Measurements from ENCODE around the gene PRRC2B.

The PRRC2B gene

DNA sequence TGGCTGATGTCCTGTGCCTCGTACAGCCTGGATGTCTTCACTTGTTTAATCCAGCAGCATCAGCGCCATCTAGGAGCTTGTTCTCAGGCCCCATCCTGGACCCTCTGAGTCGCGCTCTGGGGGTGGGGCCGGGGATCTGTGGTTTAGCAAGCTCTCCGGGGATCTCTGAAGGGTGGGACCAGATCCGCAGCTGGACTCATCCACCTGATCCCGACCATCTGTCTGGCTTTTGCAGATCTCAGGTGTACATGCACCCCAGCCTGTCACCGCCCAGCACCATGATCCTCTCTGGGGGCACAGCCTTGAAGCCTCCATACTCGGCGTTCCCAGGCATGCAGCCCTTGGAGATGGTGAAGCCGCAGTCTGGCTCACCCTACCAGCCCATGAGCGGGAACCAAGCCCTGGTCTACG, 93.7 kb downstream of the PRRC2B start:
- Histone ChIP-seq H3K27ac (ENCODE audit: insufficient read depth in 1 of 2, low read depth in 1 of 2, low read length in 2 of 2, poor library complexity in 1 of 2, severe bottlenecking in 2 of 2) (no peak overlapping the region), H3K4me3 (ENCODE audit: control insufficient read depth in 1 of 7, extremely low read depth in 1 of 7, insufficient read depth in 4 of 7, low read depth in 2 of 7, low read length in 6 of 7) (no peak overlapping the region), H3K36me3 (ENCODE audit: control insufficient read depth in 4 of 4, insufficient read depth in 4 of 4, low read length in 3 of 4) (peaks cover 20 to 100% (median 82%) of the 10 kb centered on the region in 4 experiments), H3K4me1 (ENCODE audit: control extremely low read depth in 1 of 4, control insufficient read depth in 4 of 4, insufficient read depth in 4 of 4, low read length in 3 of 4) (no peaks in the 10 kb centered on the region), H3K27me3 (replicated peaks in 2 of 5; ENCODE audit: control insufficient read depth in 4 of 5, insufficient read depth in 5 of 5, low read length in 4 of 5) (no peaks in the 10 kb centered on the region), H3K9me3 (ENCODE audit: control extremely low read depth in 1 of 5, control insufficient read depth in 4 of 5, insufficient read depth in 2 of 5, low read depth in 1 of 5, low read length in 4 of 5) (no peaks in the 10 kb centered on the region)
- CTCF ChIA-PET = interaction anchor here (0.9 to 1.2 kb wide), 2 partner anchors 9 to 11 kb away, joined by 3 read pairs; no protein-coding TSS in a partner anchor
- POLR2A ChIA-PET = no interaction called here
- 96% methylated on average over 14 of the region's 14 CpGs for WGBS (ENCODE audit: insufficient coverage)
- DNase-seq = no peak

DNA sequence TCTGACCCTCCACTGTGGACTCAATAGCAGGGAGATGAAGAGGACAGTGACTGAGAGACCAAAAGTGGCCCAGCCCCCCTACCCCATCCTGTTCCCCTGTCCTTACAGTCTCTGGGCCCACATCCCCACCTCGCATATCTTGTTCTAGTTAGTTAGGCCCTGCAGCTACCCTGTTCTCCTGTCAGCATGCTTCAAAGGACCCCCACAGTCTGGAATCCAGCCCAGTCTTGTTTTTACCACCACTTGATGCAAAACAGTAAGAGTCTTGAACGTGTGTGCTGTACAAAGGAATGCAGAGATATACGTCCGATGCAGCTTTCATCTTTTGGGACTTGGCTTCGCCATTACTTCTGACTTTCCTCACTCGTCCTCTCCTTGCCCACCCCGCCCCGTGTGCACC, 96.6 kb downstream of the PRRC2B start:
- H3K27ac ChIP-seq (ENCODE audit: insufficient read depth in 1 of 2, low read depth in 1 of 2, low read length in 2 of 2, poor library complexity in 1 of 2, severe bottlenecking in 2 of 2) = no peak overlapping the region
- DNase-seq = no peak
- no peaks in the 10 kb centered on the region for H3K9me3 ChIP-seq (ENCODE audit: control extremely low read depth in 1 of 5, control insufficient read depth in 4 of 5, insufficient read depth in 2 of 5, low read depth in 1 of 5, low read length in 4 of 5)
- ChIA-PET POLR2A (no interaction called here), CTCF (interaction anchor here (0.7 to 1.5 kb wide), 3 partner anchors 12 to 62 kb away, joined by 3 to 4 read pairs (median 3); no protein-coding TSS in a partner anchor)
- H3K4me3 ChIP-seq (ENCODE audit: control insufficient read depth in 1 of 7, extremely low read depth in 1 of 7, insufficient read depth in 4 of 7, low read depth in 2 of 7, low read length in 6 of 7) = no peak overlapping the region
- no peaks in the 10 kb centered on the region for H3K4me1 ChIP-seq (ENCODE audit: control extremely low read depth in 1 of 4, control insufficient read depth in 4 of 4, insufficient read depth in 4 of 4, low read length in 3 of 4)
- no peaks in the 10 kb centered on the region for H3K27me3 ChIP-seq (replicated peaks in 2 of 5; ENCODE audit: control insufficient read depth in 4 of 5, insufficient read depth in 5 of 5, low read length in 4 of 5)
- peaks cover 21 to 100% (median 81%) of the 10 kb centered on the region in 4 experiments for H3K36me3 ChIP-seq (ENCODE audit: control insufficient read depth in 4 of 4, insufficient read depth in 4 of 4, low read length in 3 of 4)
- WGBS (ENCODE audit: insufficient coverage) = 79% methylated on average over 7 of the region's 8 CpGs

DNA sequence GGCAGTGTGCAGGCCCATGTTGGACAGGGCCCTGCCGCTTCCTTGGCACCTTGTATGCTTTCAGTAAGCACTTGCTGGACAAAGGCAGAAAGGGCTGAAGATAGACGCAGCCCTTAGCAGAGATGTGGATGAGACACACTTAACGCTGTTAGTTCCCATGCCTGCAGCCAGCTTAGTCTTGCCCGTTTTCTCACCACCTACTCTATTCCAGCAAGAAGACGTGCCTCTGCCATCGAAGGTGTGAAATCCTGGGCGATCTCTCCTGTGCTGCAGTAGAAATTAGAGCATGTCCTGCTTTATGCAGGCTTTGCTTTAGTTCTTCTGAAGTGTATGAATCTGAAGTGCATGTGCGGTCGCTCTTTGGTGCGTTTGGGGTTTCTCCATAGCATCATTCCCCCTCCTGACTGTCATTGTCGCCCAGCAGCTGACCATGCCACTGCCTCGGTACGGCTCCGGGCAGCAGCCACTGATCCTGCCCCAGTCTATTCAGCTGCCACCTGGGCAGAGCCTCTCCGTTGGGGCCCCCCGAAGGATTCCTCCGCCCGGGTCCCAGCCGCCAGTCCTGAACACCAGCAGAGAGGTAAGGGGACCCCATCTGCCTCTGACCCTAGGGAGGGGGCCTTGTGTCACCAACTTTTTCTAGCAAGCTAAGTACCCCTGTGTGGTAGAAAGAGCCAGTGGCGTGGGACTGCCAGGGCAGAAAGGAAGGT, 97.3 kb downstream of the PRRC2B start:
- whole genome bisulfite sequencing (ENCODE audit: insufficient coverage) = 96% methylated on average over 18 of the region's 20 CpGs
- peaks cover 19 to 100% (median 83%) of the 10 kb centered on the region in 4 experiments for H3K36me3 ChIP-seq (ENCODE audit: control insufficient read depth in 4 of 4, insufficient read depth in 4 of 4, low read length in 3 of 4)
- ChIA-PET CTCF (no interaction called here), POLR2A (no interaction called here)
- H3K9me3 ChIP-seq (ENCODE audit: control extremely low read depth in 1 of 5, control insufficient read depth in 4 of 5, insufficient read depth in 2 of 5, low read depth in 1 of 5, low read length in 4 of 5) = no peaks in the 10 kb centered on the region
- no peak for DNase-seq
- H3K27ac ChIP-seq (ENCODE audit: insufficient read depth in 1 of 2, low read depth in 1 of 2, low read length in 2 of 2, poor library complexity in 1 of 2, severe bottlenecking in 2 of 2) = no peak overlapping the region
- H3K4me3 ChIP-seq (ENCODE audit: control insufficient read depth in 1 of 7, extremely low read depth in 1 of 7, insufficient read depth in 4 of 7, low read depth in 2 of 7, low read length in 6 of 7) = no peak overlapping the region
- H3K4me1 ChIP-seq (ENCODE audit: control extremely low read depth in 1 of 4, control insufficient read depth in 4 of 4, insufficient read depth in 4 of 4, low read length in 3 of 4) = no peaks in the 10 kb centered on the region
- H3K27me3 ChIP-seq (replicated peaks in 2 of 5; ENCODE audit: control insufficient read depth in 4 of 5, insufficient read depth in 5 of 5, low read length in 4 of 5) = no peaks in the 10 kb centered on the region

DNA sequence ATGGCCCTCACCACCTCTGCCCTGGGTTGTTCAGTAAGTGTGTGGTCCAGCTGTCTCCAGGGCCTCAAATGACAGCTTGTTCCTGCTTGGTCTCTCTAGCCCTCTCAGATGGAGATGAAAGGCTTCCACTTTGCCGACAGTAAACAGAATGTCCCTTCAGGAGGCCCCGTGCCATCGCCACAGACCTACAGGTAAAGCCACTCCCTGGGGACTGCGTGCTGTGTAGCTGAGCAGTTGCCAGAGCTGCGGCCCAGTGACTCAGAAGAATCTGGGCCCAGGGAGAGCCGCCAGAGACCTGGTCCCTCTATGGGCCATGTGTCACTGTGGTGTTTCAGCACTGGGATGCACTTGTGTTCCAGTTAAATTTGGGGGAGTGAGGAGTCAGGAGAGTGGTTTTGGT, 98.2 kb downstream of the PRRC2B start:
- ChIA-PET POLR2A (no interaction called here), CTCF (no interaction called here)
- no peak overlapping the region for H3K27ac ChIP-seq (ENCODE audit: insufficient read depth in 1 of 2, low read depth in 1 of 2, low read length in 2 of 2, poor library complexity in 1 of 2, severe bottlenecking in 2 of 2)
- no peaks in the 10 kb centered on the region for H3K9me3 ChIP-seq (ENCODE audit: control extremely low read depth in 1 of 5, control insufficient read depth in 4 of 5, insufficient read depth in 2 of 5, low read depth in 1 of 5, low read length in 4 of 5)
- 100% methylated on average over 6 of the region's 6 CpGs for WGBS (ENCODE audit: insufficient coverage)
- no peak overlapping the region for H3K4me3 ChIP-seq (ENCODE audit: control insufficient read depth in 1 of 7, extremely low read depth in 1 of 7, insufficient read depth in 4 of 7, low read depth in 2 of 7, low read length in 6 of 7)
- peaks cover 19 to 100% (median 85%) of the 10 kb centered on the region in 4 experiments for H3K36me3 ChIP-seq (ENCODE audit: control insufficient read depth in 4 of 4, insufficient read depth in 4 of 4, low read length in 3 of 4)
- H3K27me3 ChIP-seq (replicated peaks in 2 of 5; ENCODE audit: control insufficient read depth in 4 of 5, insufficient read depth in 5 of 5, low read length in 4 of 5) = no peaks in the 10 kb centered on the region
- no peaks in the 10 kb centered on the region for H3K4me1 ChIP-seq (ENCODE audit: control extremely low read depth in 1 of 4, control insufficient read depth in 4 of 4, insufficient read depth in 4 of 4, low read length in 3 of 4)
- DNase-seq = no peak

DNA sequence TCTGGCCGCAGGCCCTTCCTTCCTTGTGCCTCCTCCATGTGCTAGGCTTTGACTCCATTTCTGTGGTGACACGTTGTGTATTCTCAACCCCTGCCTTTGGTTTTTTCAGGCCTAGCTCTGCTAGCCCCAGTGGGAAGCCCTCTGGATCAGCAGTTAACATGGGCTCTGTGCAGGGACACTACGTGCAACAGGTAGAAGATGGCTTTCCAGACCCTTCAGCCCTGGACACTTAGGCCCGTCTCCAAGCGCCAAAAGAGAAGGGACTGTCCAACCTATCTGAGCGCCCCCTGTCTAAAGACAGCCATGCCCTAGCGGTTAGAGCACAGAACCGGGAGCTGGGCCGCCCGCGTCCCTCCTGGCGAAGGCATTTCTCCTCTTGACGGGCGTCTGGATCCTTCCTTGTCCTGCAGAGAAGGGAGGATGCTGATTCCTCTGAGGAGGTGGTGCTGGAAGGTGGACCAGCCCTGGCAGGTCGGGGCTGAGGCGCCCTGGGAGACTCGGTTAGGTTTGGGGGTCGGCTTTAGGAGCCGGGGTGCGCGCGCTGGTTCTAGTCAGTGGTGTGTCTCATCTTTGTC, 100.5 kb downstream of the PRRC2B start:
- Histone ChIP-seq H3K27me3 (replicated peaks in 2 of 5; ENCODE audit: control insufficient read depth in 4 of 5, insufficient read depth in 5 of 5, low read length in 4 of 5) (no peaks in the 10 kb centered on the region), H3K4me3 (ENCODE audit: control insufficient read depth in 1 of 7, extremely low read depth in 1 of 7, insufficient read depth in 4 of 7, low read depth in 2 of 7, low read length in 6 of 7) (no peak overlapping the region), H3K9me3 (ENCODE audit: control extremely low read depth in 1 of 5, control insufficient read depth in 4 of 5, insufficient read depth in 2 of 5, low read depth in 1 of 5, low read length in 4 of 5) (no peaks in the 10 kb centered on the region), H3K27ac (ENCODE audit: insufficient read depth in 1 of 2, low read depth in 1 of 2, low read length in 2 of 2, poor library complexity in 1 of 2, severe bottlenecking in 2 of 2) (no peak overlapping the region), H3K4me1 (ENCODE audit: control extremely low read depth in 1 of 4, control insufficient read depth in 4 of 4, insufficient read depth in 4 of 4, low read length in 3 of 4) (no peaks in the 10 kb centered on the region), H3K36me3 (ENCODE audit: control insufficient read depth in 4 of 4, insufficient read depth in 4 of 4, low read length in 3 of 4) (peaks cover 26 to 99% (median 87%) of the 10 kb centered on the region in 4 experiments)
- ChIA-PET CTCF (no interaction called here), POLR2A (no interaction called here)
- no peak for DNase-seq
- 99% methylated on average over 22 of the region's 22 CpGs for WGBS (ENCODE audit: insufficient coverage)

DNA sequence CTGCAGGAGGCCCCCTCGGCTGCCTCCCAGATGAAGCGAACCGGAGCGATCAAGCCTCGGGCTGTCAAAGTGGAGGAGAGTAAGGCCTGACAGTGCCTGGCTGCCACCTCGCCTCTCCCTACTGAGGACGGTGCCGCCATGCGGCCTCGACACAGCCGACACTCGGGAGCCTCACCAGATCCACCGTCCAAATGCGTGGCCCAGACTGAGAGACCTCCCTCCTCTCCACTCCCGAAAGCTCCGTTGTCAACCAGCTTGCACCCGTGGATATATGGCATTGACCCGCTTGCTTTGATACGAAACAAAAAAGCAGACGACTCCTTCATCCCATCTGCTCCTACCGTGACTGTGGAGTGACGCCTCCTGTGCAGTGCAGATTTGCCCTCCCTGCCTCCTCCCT, 101.9 kb downstream of the PRRC2B start:
- H3K4me1 ChIP-seq (ENCODE audit: control extremely low read depth in 1 of 4, control insufficient read depth in 4 of 4, insufficient read depth in 4 of 4, low read length in 3 of 4) = peaks cover 0 to 1% (median under 1%) of the 10 kb centered on the region in 4 experiments
- no peaks in the 10 kb centered on the region for H3K9me3 ChIP-seq (ENCODE audit: control extremely low read depth in 1 of 5, control insufficient read depth in 4 of 5, insufficient read depth in 2 of 5, low read depth in 1 of 5, low read length in 4 of 5)
- no peak for DNase-seq
- no peak overlapping the region for H3K27ac ChIP-seq (ENCODE audit: insufficient read depth in 1 of 2, low read depth in 1 of 2, low read length in 2 of 2, poor library complexity in 1 of 2, severe bottlenecking in 2 of 2)
- H3K36me3 ChIP-seq (ENCODE audit: control insufficient read depth in 4 of 4, insufficient read depth in 4 of 4, low read length in 3 of 4) = peaks cover 20 to 95% (median 83%) of the 10 kb centered on the region in 4 experiments
- H3K27me3 ChIP-seq (replicated peaks in 2 of 5; ENCODE audit: control insufficient read depth in 4 of 5, insufficient read depth in 5 of 5, low read length in 4 of 5) = no peaks in the 10 kb centered on the region
- no peak overlapping the region for H3K4me3 ChIP-seq (ENCODE audit: control insufficient read depth in 1 of 7, extremely low read depth in 1 of 7, insufficient read depth in 4 of 7, low read depth in 2 of 7, low read length in 6 of 7)
- POLR2A ChIA-PET = no interaction called here
- CTCF ChIA-PET = interaction anchor here (0.6 kb wide), 1 partner anchor 32 kb away, joined by 8 read pairs; no protein-coding TSS in a partner anchor
- 97% methylated on average over 22 of the region's 22 CpGs for WGBS (ENCODE audit: insufficient coverage)

DNA sequence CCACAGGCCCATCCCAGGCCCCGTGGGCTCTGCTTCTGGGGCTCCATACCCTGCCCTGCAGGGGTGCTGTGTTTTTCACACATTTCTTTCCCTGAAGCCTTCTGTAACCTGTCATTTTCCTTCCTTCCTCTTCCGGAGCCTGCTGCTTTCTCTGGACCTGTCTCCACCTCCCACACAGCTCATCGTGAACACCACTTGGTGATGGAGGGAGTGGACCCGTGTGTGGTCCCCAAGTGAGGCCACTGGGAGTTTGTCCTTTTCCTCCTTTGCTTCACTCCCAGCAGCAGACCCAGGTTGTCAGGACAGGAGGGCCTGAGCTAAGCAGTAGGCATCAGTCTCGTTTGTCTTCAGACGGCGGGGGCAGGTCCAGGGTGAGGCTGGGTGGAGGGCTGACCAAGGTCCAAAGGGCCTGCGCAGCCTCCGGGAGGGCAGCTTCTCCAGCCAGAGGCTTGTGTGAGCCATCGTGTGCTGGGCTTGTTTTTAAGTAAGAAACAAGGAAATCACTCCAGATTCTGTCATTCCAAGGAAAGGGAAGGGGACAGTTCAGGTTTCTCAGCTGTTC, 103.0 kb downstream of the PRRC2B start:
- Histone ChIP-seq H3K27me3 (replicated peaks in 2 of 5; ENCODE audit: control insufficient read depth in 4 of 5, insufficient read depth in 5 of 5, low read length in 4 of 5) (no peaks in the 10 kb centered on the region), H3K27ac (ENCODE audit: insufficient read depth in 1 of 2, low read depth in 1 of 2, low read length in 2 of 2, poor library complexity in 1 of 2, severe bottlenecking in 2 of 2) (no peak overlapping the region), H3K9me3 (ENCODE audit: control extremely low read depth in 1 of 5, control insufficient read depth in 4 of 5, insufficient read depth in 2 of 5, low read depth in 1 of 5, low read length in 4 of 5) (no peaks in the 10 kb centered on the region), H3K4me1 (ENCODE audit: control extremely low read depth in 1 of 4, control insufficient read depth in 4 of 4, insufficient read depth in 4 of 4, low read length in 3 of 4) (peaks cover 0 to 9% (median 4%) of the 10 kb centered on the region in 4 experiments), H3K36me3 (ENCODE audit: control insufficient read depth in 4 of 4, insufficient read depth in 4 of 4, low read length in 3 of 4) (peaks cover 16 to 84% (median 73%) of the 10 kb centered on the region in 4 experiments), H3K4me3 (ENCODE audit: control insufficient read depth in 1 of 7, extremely low read depth in 1 of 7, insufficient read depth in 4 of 7, low read depth in 2 of 7, low read length in 6 of 7) (no peak overlapping the region)
- DNase-seq = no peak
- ChIA-PET CTCF (interaction anchor here (1.4 kb wide), 3 partner anchors 9 to 95 kb away, joined by 3 read pairs; no protein-coding TSS in a partner anchor), POLR2A (no interaction called here)
- WGBS (ENCODE audit: insufficient coverage) = 92% methylated on average over 9 of the region's 10 CpGs

Measured in common myeloid progenitor, CD34-positive (primary cell).